ENCODE data around the gene ZNF141.
"Not testable (repeated sequence)": the region's sequence is repeated elsewhere in the genome, so short reads cannot be mapped to it uniquely, and the experiment has no call there.

The ZNF141 gene

DNA sequence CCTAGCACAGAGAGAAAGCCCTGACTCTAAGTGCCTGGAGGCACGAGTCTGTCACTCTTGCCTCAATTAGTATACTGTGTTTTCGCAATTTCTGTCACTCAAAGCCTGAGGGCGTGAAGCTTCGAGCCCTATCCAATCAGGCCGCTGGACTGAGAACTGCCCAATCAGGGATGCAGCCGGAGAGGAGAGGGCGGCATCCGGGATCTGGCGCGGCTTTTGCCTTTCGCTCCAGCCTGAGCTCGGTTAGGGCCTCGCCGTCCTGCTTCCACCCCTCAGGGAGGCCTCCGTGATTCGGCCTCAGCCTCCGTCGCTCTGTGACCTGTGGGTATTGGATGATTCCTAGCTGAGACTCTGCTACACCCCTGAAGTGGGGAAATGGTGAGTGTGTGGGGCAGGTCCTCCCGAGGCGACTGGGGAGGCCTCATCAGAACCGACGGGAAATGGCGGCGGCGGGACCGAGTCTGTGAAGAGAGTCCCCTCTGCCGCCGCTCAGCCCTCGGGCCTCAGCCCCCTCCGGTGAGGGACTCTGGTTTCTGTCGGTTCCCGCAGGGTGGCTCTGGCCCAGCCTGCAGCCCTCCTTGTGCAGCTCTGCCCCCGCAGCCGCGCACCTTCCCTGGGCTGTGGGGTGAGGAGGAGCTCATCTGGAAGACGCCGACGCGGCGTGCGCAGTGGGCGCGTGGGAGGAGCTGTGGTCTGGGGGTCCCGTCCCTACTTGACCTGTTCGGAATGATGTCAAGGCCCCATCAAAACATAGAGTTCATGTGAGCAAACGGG, 48.5 kb downstream of the ZNF141 start:
- no peak for DNase-seq

DNA sequence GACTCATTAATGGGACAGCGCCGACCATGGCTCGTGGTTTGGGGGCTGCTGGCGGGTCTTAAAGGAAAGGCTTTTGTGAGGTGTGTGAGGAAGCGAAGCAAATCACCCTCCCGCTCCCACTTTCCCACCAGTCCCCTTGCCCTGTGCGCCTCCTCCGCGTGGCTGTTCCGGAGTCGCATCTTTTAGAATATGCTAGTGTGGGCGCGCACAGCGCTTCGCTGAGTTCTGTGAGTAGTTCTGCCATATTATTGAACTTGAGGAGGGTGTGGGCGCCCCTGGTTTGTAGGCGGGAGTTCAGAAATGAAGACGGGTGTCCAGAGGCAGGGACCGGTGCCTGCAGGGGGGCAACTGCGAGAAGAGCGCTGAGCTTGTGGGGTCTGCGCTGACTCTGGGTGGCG, 49.1 kb downstream of the ZNF141 start:
- DNase-seq, result no peak

DNA sequence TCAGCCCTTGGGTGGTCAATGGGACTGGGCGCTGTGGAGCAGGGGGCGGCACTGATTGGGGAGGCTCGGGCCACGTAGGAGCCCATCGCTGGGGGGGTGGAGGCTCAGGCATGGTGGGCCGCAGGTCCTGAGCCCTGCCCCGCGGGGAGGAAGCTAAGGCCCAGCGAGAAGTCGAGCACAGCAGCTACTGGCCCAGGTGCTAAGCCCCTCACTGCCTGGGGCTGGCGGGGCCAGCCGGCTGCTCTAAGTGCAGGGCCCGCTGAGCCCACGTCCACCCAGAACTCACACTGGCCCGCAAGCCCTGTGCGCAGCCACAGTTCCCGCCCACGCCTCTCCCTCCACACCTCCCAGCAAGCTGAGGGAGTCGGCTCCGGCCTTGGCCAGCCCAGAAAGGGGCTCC, 66.4 kb downstream of the ZNF141 start:
- no peak for DNase-seq

DNA sequence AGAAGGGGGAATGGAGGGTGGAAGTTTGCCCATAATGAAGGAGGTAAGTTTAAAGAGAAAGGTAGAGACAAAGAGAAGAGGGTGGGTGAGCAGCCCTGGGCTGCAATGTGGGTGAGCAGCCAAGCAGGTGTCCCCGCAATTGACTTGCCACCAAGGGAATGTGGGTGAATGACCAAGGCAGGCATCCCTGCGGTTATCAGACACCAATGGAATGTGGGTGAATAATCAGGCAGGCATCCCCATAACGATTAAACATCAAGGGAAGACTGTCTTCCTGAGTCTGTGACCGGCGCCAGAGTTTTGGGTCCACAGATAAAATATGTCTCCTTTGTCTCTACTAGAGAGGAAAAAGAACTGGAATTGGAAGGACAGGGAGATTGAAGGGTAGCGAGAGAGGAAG, 70.7 kb downstream of the ZNF141 start:
- not testable (repeated sequence) for DNase-seq

DNA sequence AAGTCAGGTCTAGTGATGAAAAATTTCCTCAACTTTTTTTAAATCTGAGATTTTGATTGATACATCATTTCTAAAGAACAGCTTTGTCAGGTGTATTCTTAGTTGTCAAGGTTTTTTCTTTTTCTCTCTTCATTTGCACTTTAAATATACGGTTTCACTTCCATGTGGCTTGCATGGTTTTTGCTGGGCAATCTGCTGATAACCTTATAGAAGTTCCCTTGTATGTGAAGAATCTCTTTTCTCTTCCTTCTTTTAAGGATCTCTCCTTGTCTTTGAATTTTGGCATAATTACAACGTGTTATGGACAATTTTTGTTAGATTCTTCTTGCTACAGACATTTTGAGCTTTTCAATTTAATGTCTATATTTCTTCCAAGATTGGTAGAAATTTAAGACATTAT, 85.0 kb downstream of the ZNF141 start:
- DNase-seq, result no peak

Data from NCI-H524 (cell line).